GM10847 (cell line): ENCODE data around the gene EDN1.

Experiments used
- POLR2A ChIP-seq: IDR thresholded peaks from 2 replicates; pipeline ENCODE4 v1.6.1; 2011; ENCODE audit not compliant: insufficient read length; ENCODE audit errors: extremely low read depth

EDN1 gene

DNA sequence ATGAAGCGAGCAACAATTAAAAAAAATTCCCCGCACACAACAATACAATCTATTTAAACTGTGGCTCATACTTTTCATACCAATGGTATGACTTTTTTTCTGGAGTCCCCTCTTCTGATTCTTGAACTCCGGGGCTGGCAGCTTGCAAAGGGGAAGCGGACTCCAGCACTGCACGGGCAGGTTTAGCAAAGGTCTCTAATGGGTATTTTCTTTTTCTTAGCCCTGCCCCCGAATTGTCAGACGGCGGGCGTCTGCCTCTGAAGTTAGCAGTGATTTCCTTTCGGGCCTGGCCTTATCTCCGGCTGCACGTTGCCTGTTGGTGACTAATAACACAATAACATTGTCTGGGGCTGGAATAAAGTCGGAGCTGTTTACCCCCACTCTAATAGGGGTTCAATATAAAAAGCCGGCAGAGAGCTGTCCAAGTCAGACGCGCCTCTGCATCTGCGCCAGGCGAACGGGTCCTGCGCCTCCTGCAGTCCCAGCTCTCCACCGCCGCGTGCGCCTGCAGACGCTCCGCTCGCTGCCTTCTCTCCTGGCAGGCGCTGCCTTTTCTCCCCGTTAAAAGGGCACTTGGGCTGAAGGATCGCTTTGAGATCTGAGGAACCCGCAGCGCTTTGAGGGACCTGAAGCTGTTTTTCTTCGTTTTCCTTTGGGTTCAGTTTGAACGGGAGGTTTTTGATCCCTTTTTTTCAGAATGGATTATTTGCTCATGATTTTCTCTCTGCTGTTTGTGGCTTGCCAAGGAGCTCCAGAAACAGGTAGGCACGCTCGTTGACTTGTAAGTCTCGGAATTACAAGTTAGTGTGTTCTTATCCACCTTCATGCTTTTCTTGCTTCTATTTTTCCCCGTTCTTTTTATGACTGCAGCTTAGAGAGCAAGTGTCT, at the start of gene EDN1:
Gene EDN1, plus strand, starts transcription at position 429 of the 888 bp plus-strand sequence. Its CDS starts 269 bp downstream, at position 698.
- TF ChIP-seq POLR2A = peak; percentile 64

- TF ChIP-seq POLR2A = no peak
These were observed 48.5 kb upstream of the EDN1 start for GRCh38 chr6:12241493-12242175.

DNA sequence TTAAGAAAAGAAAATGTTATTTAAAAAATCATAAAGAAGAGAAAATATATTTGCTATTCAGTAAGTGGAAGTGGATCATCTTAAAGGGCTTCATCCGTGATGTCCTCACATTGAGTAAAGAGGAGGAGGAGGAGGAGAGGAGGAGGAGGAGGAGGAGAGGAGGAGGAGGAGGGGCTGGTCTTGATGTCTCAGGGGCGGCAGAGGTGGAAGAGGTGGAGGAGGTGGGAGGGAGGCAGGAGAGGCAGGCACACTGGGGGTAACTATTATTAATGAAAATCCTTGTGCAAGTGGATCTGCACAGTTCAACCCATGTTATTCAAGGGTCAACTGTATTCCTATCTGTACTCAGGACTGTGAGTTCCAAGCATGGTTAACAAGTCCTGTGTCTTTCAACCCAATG, 47.0 kb upstream of the EDN1 start:
- no peak for TF ChIP-seq POLR2A

DNA sequence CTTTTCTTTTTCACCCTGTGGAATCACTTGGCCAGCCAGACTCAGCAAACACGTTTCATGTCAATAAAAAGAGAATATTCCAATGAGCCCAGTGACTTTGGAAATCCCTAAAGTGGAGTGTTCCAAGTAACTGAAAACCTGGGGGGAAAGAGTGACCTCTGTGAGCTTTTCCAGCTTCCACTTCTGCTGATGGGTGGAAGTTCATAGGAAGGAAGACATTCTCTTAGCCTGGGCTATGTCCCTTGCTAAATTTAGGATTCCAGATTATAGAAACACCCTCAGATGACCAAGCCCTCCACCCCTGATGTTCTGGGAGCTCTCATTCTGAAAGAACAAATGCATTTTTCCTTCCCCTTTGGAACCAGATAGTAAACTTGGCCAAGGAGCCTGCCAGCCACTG, 44.8 kb upstream of the EDN1 start:
- TF ChIP-seq POLR2A = no peak

DNA sequence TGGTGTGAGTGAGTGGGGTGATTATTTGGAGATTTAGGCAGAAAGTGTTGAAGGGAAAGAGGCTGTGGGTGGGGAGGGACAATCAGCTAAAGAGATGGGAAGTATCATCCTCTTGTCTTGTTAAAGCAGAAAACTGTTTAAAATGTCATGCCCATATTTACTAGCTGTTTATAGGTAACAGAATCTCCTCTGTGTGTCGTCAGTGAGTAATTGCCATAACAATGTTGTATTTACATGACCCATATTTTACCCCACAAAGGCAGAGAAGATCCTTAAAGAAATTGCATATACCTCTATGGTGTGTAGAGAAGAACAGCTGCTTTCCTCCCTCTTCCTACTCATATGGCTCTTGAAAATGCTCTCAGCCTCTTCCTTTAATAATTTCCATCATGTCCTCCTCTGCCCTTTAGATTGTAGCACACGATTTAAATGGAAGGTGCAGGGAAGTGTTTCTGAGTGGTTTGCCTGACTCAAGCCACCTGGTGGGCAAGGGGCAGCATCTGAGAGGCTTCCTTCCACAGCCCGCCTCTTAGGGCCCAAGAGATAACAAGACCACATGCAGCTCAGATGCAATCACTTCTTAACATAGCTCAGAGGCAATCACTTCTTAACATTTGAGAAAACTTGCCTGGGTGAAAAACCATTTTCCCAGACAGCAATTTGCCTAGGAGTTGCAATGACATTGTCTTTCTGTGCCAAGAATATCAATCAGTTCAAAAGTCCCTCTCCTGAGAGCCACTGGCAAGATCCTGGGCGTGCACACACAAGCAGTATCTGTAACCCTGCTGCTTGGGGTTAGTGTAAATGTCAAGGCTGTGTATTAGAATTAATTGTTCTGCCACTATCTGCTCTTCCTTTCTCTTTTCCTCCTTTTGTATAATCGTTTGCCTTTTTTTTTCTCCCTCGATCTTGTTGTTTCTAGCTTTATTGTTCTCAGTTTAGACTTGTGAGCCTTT, 44.1 kb upstream of the EDN1 start:
- no peak for TF ChIP-seq POLR2A

DNA sequence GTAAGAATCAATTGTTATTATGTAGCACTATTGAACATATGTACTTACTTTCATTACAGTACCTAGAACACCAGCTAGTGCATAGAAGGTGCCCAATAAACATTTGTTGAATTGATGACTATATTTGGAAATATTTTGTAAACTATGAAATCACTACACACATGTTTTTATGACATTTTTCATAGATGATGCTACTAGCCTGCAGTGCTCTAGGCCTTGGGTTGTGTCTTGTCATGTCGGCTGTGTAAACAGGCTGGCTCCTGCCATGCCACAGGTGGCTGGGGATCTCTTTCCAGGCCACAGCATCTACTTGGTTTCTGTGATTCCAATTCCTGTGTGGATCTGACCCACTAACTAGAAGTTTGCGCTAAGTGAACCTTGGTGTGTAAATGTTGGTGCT, 43.3 kb upstream of the EDN1 start:
- no peak for TF ChIP-seq POLR2A

DNA sequence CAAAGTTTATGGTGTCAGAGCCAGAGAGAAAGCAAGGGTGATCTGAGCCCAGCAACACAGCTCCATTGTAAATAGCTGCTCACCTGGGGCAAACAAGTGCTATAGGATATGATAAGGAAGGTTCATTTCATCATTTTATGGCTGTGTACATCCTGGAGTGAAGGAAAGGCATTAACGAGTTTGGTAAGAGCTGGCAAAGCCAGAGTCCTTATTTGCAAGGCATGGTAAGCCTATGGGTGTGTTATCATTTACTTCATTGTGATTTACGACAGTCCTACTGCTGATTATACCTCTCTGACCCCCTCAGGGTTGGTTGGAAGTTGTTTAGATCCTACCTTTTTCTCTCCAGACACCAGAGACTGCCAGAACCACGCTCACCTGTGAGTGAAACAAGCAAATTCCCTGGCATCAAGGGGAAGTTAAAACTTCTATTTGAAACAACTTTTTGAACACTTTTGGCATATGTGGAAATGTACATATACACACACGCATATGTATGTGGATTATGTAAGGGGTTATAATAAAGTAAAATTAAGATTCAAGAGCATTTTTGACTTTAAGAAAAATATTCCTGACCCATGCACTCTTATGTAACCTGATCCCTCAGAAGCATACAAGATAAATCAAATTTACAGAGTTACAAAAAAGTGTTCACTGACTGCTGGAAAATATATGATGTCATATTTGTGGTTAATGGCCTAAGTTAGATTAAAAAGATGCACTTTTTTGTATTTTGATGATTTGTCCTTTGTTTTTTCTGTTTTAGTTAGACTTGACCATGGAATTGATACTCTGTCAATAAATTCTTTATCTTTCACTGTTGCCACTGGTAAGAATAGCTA, 40.4 kb upstream of the EDN1 start:
- TF ChIP-seq POLR2A = no peak

GRCh38 chr6:12250383-12250770, 39.8 kb upstream of the EDN1 start:
- TF ChIP-seq POLR2A = no peak

DNA sequence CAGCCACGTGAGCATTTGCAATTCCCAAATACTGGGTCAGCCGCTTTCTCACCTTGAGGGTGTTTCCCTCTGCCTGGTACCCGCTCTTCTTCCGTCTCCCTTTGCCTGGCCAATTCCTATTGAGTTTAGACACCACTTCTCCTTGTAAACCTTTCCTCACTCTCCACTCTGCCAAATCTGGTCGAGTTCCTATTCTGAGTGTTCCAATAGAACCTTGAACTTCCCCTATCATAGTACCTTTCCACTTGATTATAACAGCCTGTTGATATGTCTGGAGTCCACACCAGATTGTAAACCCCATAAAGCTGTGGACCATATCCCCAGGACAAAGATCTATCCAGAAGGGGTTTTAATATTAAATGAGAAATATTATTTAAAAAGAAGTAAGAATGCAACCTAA, 36.0 kb upstream of the EDN1 start:
- TF ChIP-seq POLR2A = no peak

DNA sequence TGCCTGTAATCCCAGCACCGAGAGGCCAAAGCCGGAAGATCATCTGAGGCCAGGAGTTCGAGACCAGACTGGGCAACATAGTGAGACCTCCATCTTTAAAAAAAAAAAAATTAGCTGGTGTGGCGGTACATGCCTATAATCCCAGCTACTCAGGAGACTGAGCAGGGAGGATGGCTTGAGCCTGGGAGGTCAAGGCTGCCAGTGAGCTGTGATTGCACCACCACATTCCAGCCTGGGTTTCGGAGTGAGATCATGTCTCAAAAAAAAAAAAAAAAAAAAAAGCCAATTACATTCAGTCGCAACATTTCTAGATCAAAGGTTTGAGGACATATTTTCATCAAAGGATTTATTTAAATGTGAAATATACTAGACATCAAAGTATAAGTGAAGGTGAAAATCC, 32.0 kb upstream of the EDN1 start:
- no peak for TF ChIP-seq POLR2A

GRCh38 chr6:12258591-12259075, 31.5 kb upstream of the EDN1 start:
- no peak for TF ChIP-seq POLR2A

DNA sequence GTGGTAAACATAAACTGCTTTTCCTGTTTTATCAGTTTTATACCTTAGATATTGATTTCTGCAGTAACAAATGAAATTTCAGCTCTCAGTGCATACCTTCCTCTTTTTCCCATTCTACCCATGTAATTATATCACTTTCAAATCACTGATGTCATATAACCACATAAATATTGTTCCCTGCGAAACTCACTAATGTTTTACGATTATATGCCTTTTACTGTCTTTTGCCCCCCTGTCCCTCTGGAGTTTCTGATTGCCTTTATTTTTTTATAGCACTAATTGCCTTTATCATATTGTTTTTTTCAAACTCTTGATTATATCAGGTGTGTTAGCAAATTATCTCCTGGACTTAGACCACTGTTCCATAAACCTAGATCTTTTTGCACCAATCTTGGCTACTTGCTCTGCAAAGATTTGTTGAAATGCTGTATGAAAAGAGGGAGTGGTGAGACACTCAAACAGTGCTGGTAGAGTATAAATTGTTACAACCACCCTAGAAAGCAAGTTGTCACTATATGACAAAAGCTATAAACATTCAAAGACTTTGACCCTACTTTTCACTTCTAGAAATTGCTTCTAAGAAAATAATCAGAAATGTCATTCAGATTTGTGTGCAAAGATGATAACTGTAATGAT, 29.6 kb upstream of the EDN1 start:
- no peak for TF ChIP-seq POLR2A

GRCh38 chr6:12261502-12261901, 28.7 kb upstream of the EDN1 start:
- TF ChIP-seq POLR2A = no peak
